Retinal pigment epithelial cell (primary cell): ENCODE data around the gene SF3B6.
"Not testable (repeated sequence)": the region's sequence is repeated elsewhere in the genome, so short reads cannot be mapped to it uniquely, and the experiment has no call there.

Source experiments
- DNase-seq: peaks from one replicate; pipeline ENCODE4 v3.0.0-alpha.2; 2010; ENCODE audit warnings: low read depth
- H3K4me3 ChIP-seq: 2 replicates; pipeline ENCODE4 v1.5.1; 2011; ENCODE audit warnings: mild to moderate bottlenecking, low read length, control low read depth, moderate library complexity
- TF ChIP-seq, protein P1 (sequence below): conservative IDR thresholded peaks from 2 replicates; pipeline ENCODE4 v1.5.1; 2011; ENCODE audit warnings: low read depth, low read length, control low read depth, inconsistent platforms

Gene SF3B6

DNA sequence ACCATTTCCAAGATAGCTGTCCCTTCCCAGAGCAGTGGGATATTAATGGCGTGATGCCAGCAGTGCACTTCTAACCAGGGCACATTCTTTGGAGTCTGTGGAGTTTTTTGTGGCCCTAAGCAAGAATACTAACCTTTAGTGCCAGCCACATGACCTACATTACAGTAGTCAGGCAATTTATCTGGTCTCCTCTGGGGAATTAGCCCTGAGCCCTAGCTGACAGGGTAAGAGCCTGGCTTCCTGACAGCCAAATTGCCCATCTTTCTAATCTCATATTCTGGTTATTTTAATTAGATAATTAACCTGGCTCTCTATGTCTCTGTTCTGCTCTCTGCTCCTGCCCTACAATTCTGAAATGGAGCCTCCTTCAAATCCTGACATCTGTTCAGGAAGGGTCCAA is 41.8 kb upstream of the SF3B6 start:
- DNase-seq = no peak
- H3K4me3 ChIP-seq = no peak overlapping the region
- TF ChIP-seq, protein P1, sequence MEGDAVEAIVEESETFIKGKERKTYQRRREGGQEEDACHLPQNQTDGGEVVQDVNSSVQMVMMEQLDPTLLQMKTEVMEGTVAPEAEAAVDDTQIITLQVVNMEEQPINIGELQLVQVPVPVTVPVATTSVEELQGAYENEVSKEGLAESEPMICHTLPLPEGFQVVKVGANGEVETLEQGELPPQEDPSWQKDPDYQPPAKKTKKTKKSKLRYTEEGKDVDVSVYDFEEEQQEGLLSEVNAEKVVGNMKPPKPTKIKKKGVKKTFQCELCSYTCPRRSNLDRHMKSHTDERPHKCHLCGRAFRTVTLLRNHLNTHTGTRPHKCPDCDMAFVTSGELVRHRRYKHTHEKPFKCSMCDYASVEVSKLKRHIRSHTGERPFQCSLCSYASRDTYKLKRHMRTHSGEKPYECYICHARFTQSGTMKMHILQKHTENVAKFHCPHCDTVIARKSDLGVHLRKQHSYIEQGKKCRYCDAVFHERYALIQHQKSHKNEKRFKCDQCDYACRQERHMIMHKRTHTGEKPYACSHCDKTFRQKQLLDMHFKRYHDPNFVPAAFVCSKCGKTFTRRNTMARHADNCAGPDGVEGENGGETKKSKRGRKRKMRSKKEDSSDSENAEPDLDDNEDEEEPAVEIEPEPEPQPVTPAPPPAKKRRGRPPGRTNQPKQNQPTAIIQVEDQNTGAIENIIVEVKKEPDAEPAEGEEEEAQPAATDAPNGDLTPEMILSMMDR = no peak

DNA sequence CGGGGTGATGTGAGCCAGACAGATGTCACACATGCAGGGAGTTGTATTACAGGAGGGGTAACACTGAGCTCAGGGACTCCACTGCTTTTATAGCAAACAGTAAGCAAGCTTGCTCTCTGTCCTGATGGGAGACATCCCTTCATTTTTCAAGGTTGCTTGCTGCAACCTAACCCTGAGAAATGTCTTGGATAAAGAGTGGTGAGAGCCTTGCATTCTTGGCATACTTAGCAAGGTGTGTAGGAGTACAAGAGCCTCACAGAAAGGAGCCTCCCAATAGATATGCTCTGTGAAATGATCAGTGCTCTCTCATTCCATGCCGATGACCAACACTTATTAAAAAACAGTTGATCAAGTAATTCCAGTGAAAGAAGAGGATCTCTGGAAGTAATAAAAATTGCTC is 38.9 kb upstream of the SF3B6 start:
- TF ChIP-seq, protein P1 = no peak
- no peak for DNase-seq
- H3K4me3 ChIP-seq = no peak overlapping the region

DNA sequence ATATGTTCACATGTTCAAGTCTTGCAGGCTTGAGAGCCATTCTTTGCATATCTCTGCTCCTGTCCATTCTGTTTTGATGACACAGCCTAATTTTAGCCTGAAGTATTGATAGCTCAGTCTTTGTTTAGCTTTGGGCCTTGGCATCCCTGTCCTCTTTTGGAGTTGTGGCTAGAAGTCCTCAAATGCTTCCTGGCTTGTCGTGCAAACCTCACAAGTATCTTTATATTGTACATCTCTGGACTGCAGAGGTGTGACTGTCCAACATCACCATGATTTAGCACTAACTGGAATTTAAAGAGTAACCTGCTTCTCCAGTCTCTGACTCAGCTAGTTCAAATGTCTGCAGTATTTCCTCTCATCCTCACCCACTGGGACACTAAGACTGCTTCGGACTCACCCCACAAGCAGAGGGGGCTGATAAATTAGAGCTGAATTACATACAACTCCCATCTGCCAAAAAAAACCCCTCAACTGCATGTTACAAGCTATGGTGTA is 35.3 kb upstream of the SF3B6 start:
- TF ChIP-seq, protein P1 = no peak
- DNase-seq = no peak
- H3K4me3 ChIP-seq = no peak overlapping the region

DNA sequence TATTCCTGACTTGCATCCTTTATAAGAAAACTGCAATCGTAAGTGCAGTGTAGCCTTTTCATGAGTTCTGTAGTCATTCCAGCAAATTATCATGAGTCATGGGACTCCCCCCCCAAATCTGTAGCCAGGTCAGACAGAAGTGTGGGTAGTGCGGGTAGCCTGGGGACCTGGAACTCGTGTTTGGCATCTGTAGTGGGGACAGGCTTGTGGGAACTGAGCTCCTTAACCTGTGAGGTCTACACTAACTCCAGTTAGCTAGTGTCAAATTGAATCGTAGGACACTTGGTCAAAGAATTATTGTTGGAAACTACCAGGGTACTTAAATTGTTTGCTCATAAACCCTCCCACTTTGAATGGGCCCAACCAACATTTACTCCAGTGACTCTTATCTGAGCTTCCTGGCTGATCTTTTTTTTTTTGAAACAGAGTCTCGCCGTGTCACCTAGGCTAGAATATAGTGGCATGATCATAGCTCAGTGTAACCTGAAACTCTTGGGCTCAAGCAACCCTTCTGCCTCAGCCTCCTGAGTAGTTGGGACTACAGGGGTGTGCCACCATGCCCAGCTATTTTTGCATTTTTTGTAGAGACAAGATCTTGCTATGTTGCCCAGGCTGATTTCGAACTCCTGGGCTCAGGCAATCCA is 34.7 kb upstream of the SF3B6 start:
- no peak overlapping the region for H3K4me3 ChIP-seq
- TF ChIP-seq, protein P1 = no peak
- DNase-seq = no peak

DNA sequence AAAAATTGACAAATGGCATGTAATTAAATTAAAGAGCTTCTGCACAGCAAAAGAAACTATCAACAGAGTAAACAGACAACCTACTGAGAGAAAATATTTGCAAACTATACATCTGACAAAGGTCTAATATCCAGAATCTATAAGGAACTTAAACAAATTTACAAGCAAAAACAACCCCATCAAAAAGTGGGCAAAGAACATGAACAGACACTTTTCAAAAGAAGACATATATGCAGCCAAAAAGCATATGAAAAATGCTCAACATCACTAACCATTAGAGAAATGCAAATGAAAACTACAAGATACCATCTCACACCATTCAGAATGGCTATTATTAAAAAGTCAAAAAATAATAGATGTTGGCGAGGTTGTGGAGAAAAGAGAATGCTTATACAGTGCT is 33.3 kb upstream of the SF3B6 start:
- not testable (repeated sequence) for H3K4me3 ChIP-seq, DNase-seq

DNA sequence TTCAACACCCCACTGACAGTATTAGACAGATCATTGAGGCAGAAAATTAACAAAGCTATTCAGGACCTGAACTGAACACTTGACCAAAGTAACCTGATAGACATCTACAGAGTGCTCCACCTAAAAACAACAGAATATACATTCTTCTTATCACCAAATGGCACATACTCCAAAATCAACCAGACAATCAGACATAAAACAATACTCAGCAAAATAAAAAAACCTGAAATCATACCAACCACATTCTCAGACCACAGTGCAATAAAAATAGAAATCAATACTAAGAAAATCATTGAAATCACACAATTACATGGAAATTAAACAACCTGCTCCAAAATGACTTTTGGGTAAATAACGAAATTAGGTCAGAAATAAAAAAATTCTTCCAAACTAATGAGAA is 31.2 kb upstream of the SF3B6 start:
- TF ChIP-seq, protein P1 = no peak
- no peak overlapping the region for H3K4me3 ChIP-seq
- no peak for DNase-seq

DNA sequence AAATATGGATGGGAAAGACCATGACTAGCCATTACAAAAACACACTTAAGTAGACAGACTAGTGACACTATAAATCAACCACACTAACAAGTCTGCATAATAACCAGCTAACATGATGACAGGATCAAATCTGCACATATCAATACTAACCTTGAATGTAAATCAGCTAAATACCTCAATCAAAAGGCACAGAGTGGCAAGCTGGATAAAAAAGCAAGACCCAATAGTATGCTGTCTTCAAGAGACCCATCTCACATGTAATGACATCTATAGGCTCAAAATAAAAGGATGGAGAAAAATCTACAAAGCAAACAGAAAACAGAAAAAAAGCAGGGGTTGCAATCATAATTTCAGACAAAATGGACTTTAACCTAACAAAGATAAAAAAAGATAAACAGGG is 30.7 kb upstream of the SF3B6 start:
- TF ChIP-seq, protein P1 = no peak
- DNase-seq = no peak
- H3K4me3 ChIP-seq = no peak overlapping the region
